GM19328 (cell line): ENCODE measurements around the gene THOC6.
"Not testable (repeated sequence)": the region's sequence is repeated elsewhere in the genome, so short reads cannot be mapped to it uniquely, and the experiment has no call there.

Experiments
- ATAC-seq: cut with Tn5 transposase; IDR thresholded peaks from one replicate; pipeline ENCODE4 v1.9.1; 2021; ENCODE audit warnings: mild to moderate bottlenecking, moderate library complexity; ENCODE audit not compliant: unreplicated experiment

THOC6 gene

DNA sequence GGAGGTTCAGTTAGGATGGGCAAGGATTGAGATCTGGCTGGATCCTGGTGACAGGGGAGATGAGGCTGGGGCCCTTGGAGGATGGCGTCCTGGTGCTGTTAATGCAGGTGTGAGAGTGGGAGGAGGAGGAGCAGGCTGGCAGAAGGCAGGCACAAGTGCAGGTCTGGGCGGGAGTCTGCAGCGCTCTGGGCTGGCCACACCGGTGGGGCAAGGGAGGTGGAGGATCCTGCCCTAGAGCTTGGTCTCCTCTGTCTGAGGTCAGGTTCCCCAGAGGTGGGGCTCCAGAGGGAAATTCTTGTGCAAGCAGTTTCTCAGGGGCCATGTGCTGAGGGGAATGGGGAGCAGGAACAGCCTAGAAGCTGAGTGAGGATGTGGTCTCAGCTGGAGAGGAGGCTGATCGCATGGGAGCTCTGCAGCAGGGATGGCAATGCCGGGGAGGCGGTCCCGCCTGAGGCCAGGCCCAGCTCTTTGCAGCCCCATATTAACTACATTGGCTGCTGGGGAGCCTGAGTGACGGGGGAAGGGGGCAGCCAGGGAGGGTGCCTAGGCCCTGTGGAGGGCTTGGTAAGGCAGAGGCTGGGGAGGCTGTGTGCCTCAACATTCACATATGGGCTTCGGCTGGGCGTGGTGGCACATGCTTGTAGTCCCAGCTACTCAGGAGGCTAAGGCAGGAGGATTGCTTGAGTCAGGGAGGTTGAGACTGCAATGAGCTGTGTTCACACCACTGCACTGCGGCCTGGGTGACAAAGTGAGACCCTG lies 28.9 kb downstream of the THOC6 start:
- ATAC-seq, result not testable (repeated sequence)

DNA sequence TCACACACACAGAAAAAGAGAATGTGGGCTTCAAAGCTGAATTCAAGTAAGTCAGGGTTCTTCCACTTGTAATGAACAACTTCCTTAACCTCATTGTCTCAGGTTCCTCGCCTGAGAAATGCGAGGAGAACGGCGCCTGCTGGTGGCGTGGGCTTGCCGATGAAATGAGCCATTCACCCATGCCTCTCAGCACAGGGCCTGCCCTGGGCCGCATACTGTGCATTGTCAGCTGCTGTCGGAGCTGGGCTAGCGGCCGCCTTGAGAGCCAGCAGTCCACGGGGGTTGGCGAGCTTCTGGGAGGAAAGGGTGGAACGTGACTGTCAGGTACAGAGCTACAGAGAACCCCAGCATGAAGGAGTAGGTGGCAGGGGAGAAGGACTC lies 29.5 kb downstream of the THOC6 start:
- not testable (repeated sequence) for ATAC-seq

DNA sequence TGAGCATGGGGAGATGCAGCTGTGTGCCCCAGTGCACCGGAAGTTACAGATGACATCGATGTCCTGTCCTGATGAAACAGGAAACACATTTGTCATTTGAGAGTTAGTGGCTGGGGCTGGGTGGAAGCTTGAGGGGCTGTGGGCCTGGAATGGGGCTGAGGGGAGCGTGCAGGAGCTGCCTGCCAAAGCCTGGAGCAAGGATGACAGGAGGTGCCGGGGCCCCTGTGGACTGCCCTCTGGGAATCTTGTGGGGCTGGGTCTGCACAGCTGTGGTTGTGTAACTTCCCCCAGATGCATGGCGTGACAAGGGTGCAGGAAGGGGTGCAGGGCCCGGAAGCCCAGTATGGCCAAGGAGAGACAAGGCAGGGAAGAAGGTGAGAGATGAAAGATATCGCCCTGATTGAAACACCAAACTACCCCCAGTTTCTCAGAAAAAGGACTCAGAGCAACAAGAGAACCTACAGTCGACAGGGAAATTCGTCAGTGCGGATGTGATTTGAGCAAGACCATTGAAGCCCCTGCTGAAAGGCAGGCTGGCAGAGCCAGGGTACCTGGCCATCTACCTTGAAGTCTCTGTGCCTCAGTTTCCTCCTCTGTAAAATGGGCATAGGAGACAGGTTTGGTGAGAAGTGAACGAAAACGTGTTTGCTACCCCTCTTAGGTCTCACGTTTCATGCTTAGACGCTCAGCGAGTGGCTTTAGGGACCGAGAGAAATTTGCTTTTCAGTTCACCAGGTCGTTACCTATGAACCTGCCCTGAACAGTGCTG lies 31.3 kb downstream of the THOC6 start:
- no peak for ATAC-seq

DNA sequence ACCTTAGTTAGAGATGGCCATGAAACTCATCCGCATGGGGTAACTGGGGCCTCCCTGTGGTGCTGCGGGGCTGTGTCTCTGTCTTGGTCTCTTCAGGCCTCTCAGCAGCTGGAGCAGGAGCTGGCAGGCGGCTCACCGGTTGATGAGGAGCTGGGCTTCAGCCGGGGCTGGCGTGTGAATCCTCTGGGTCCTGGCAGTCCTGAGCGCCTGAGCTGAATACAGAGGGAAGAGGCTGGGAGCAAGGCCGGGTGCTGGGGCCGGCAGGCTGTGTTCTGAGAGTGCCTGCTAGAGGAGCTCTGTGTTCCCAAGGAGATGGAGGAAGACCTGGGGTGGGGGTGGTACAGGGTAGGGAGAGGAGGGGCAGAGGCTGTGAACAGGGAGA lies 31.9 kb downstream of the THOC6 start:
- not testable (repeated sequence) for ATAC-seq

DNA sequence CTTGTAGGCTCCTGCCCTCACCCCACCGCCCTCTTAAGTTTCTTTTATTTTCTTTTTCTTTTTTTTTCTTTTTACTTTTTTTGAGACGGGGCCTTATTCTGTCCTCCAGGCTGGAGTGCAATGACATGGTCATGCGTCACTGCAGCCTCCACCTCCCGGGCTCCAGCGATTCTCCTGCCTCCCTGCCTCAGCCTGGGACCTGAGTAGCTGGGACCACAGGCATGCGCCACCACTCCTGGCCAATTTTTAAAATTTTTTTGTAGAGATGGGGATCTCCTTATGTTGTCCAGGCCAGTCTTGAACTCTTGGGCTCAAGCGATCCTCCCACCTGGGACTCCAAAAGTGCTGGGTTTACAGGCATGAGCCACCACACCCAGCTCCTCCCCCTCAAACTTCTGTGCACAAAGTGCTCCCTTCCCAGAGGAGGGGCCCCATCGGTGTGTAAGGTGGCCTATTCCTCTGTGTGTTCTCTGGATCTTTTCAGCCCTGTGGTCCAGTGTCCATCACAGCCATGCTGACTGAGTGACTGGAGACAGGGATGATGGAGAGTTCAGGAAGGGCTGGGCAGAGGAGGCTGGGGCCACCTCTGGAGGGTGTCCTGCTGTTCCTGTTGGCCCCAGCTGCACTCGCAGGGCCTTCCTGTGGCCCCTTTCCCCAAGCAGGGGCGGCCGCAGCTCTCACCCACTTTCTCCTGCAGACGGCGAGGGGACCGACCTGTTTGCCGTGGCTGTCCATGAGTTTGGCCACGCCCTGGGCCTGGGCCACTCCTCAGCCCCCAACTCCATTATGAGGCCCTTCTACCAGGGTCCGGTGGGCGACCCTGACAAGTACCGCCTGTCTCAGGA lies 32.7 kb downstream of the THOC6 start:
- ATAC-seq, result no peak

DNA sequence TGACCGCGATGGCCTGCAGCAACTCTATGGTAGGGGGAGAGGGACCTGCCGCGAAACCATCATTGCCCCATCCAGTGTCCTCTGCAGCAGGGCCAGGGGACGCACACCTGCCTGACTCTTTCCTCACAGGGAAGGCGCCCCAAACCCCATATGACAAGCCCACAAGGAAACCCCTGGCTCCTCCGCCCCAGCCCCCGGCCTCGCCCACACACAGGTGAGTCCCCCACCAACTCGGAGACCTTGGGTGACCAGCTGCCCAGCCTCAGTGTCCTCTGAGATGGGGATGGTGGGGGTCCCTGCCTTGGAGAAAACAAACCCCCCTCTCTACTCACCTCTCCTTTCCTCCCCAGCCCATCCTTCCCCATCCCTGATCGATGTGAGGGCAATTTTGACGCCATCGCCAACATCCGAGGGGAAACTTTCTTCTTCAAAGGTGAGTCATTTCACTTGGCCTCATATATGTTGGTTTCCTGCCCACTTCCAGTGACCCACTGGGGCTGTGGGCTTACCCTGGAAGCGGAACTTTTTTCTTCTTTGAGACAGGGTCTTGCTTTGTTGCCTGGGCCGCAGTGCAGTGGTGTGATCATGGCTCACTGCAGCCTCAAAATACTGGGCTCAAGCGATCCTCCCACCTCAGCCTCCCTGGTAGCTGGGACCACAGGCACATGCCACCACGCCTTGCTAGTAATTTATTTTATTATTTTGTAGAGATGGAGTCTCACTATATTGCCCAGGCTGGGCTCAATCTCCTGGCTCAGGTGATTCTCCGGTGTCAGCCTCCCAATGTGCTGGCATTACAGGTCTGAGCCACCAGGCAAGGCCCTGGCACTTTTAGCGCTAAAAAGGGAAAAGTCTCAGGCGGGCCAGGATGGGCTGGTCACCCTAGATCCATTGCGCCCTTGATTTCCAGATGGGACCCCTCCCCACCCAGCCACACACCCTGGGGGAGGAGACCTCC lies 33.6 kb downstream of the THOC6 start:
- ATAC-seq, result no peak

DNA sequence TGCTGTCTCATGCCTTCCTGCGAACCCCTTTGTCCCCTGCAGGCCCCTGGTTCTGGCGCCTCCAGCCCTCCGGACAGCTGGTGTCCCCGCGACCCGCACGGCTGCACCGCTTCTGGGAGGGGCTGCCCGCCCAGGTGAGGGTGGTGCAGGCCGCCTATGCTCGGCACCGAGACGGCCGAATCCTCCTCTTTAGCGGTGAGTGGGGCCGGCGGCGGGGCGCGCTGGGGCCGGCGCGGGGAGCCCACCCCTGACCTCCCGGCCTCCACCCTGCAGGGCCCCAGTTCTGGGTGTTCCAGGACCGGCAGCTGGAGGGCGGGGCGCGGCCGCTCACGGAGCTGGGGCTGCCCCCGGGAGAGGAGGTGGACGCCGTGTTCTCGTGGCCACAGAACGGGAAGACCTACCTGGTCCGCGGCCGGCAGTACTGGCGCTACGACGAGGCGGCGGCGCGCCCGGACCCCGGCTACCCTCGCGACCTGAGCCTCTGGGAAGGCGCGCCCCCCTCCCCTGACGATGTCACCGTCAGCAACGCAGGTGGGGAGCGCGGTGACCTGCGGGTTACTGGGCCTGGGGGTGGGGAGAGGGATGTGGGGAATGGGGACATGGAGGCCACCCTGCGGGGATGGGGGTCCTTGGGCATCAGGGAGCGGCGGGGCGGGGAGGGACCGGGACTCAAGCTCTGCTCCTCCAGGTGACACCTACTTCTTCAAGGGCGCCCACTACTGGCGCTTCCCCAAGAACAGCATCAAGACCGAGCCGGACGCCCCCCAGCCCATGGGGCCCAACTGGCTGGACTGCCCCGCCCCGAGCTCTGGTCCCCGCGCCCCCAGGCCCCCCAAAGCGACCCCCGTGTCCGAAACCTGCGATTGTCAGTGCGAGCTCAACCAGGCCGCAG lies 34.5 kb downstream of the THOC6 start:
- ATAC-seq, result peak; percentile 15

DNA sequence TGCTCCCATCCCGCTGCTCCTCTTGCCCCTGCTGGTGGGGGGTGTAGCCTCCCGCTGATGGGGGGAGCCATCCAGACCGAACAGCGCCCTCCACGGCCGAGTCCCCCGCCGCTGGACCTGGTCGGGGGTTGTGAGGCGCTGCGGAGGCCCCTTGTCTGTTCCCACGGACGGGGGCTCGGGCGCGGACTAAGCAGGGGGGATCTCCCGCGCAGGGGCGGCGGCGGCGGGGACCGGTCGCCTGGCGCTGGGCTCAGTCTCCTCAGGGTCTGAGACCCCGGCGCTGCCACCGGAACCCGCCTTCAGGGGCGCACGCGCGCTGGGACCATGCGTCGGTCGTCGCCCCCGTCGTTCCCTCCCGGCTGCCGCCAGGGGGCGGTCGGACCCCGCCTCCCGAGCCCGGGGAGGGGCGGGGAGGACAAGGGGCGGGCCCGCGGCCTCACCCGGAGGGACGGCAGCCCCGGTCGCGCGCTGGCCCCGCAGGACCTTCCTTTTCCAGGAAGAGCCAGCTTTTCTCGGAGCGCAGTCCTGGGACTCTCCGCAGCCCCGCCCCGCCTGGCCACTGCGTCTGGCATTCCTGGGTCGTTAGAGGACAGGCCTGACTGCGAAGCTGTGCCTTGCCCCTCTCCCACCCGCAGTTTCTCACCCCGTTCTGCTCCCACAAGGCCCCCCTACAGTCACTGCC lies 35.3 kb downstream of the THOC6 start:
- peak; percentile 58 for ATAC-seq

DNA sequence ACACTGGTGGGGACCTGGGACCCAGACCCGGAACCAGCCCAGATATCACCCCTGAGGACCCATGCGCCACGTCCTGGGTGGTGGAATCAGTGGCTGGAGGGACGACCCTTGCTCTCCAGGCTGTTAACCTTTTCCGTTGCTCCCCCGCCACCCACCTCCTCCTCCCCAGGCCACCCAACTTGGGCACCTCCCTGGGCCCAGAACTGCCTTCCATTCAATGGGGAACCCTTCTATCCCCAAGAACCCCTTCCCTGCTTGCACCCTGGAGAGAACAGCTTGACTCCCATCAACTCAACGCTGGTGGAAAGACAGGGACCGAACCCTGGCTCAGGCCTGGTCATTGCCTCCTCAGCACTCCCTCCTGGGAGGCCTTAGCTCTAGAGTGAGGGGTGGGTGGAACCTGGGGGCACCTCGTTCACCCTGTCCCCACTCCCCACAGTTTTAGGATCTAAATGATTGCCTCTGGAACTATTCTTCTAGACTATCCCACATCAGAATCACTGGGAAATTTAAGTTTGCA lies 35.9 kb downstream of the THOC6 start:
- ATAC-seq, result no peak

DNA sequence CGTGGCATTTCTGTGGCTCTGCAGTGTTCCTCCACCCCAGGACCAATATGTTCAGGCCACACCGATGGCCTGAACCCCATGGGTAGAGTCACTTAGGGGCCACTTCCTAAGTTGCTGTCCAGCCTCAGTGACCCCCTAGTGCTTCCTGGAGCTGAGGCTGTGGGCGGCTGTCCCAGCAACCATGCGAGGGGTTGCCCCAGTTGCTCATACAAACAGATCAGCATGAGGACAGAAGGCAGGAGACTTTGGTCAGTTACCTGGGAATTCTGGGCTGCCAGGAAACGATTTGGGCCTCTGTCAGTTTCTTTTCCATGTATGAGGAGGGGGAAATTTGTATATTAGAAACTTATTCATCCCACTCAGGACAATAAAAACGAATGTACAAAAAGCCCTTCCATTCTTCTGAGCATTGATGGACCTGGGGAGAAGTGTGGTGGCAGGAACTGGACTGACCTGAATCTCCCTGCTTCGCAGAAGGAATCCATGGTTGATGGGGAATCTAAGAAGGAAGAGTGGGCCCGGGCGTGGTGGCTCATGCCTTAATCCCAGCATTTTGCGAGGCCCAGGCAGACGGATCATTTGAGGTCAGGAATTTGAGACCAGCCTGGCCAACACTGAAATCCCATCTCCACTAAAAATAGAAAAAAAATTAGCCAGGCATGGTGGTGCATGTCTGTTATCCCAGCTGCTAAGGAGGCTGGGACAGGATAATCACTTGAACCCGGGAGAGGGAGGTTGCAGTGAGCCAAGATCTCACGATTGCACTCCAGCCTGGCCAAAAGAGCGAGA lies 36.7 kb downstream of the THOC6 start:
- no peak for ATAC-seq

DNA sequence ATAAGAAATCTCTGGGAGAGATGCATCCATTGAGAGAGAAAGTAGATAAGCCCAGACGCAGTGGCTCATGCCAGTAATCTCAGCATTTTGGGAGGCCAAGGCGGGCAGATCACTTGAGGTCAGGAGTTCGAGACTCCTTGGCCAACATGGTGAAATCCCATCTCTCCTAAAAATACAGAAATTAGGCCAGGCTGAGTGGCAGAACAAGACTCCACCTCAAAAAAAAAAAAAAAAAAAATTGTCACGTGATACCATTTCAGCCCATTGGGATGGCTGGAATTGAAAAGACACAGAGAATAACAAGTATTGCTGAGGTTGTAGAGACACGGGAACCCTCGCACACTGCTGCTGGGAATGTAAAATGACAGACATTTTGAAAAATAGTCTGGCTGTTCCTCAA lies 38.7 kb downstream of the THOC6 start:
- no peak for ATAC-seq

DNA sequence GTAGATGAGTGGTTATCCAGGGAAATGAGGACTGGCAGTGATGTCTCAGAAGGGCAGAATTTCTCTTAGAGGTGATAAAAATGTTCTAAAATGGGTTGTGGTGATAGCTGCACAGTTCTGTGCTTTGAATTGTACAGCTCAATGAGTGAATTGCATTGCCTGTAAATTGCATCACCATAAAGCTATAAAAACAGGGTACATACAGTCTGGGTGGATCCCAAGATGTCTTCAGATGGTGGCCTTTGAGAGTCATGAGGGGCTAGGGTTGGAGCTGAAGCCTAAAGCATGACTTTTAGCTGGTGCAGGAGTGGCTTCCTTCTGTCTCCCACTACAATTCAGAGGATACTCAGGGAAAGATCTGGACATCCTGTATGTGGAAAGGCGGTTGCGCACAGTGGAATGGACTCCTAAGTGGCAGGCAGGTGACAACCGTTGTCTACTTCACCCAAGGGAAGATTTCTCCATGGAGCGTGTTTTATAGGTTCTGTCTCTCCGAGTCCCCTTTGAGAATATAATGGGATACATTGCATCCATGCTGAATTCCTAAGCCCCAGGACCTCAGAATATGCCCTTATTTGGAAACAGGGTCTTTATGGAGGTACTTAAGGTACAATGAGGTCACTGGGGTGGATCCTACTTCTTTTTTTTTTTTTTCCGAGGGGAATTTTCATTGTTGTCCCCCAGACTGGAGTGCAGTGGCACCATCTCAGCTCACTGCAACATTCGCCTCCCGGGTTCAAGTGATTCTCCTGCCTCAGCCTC lies 40.0 kb downstream of the THOC6 start:
- no peak for ATAC-seq

DNA sequence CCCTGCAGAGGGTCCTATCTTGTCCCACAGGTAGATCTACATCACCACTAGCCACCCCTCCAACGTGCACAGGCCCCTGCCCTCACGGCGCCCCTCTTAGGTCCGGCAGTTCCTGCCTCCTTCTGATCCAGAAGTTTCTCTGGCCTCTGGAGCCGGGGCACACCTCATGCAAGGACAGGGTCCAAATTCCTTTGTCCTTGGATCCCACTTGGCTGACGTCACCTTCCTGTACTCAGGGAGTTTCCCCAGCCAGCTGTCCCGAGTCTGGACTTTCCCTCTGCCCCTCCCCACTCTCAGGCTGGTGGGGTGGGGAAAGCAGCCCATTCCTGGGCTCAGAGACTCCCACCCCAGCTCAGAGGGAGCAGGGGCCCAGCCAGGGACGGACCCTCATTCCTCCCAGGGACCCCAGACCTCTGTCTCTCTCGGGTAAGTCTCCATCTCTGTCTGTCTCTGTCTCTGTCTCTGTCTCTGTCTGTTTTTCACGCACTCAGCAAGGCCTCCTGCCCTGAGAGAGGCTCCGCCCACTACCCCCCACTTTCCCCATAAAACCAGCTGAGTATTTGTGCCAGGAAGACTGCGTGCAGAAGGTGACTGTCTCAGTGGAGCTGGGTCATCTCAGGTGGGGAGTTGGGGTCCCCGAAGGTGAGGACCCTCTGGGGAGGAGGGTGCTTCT lies 41.4 kb downstream of the THOC6 start, which contains the start of gene IL32:
Gene IL32, plus strand, starts transcription at position 572 of the 673 bp plus-strand sequence. CDS start 172 bp downstream, outside the sequence.
- no peak for ATAC-seq

DNA sequence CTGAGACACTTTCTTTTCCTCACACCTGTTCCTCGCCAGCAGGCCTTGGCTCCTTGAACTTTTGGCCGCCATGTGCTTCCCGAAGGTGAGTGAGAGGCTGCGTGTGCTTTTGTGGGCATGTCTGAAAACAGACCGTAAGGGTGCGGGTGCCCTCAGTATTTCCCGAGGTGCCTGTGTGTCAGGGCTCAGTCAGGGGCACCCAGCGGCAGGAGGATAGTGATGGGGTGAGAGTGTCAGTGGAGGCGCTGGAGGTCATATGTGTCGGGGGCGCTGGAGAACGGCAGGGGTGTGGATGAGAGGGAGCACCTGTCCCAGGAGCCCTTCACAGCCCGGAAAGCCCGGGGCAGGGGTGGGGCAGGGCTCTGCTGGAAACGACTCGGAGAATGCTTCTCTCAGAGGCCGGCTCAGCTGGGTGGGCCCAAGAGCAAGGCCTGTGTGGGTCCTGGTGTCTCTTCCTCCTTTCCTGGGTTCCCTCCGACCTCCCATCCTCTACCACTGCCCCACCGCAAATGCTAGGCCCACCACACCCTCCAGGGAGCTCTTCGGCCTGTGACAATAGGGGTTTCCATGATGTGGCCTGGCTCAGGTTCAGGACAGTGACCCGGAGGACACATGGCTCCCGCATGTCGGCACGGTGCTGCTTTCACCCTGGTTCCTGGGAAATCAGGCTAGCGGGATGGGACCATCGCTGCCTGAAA lies 42.1 kb downstream of the THOC6 start:
- ATAC-seq, result no peak

DNA sequence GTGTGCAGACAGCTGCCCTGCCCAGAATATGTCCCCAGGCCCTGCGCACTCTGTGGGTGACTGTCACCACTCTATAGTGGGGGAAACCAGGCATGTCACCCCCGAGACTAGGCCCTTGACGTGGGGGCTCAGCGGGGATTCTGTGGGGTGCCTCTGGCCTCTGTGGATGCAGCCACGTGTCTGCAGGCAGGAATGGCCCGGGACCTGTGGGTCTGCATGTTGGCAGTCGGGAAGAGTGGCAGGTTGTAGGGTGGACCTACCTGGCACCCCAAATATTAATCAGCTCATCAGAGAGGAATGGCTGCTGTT lies 42.6 kb downstream of the THOC6 start:
- no peak for ATAC-seq

DNA sequence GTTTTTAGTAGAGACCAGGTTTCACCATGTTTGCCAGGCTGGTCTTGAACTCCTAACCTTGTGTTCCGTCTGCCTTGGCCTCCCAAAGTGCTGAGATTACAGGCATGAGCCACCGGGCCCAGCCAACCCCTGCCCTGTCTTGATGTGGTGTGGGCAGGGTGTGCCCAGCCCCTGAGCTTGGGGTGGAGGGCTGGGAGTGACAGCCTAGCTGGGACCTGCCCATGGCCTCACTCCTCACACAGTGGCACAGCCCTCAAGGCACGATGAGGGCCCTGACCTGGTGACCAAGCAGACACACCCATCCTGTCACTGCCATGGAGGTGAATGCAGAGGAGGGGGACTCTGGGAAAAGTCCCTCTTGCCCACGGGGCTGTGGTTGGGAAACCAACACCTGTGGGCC lies 44.7 kb downstream of the THOC6 start:
- ATAC-seq, result no peak
